Muscle of leg (tissue), 16 donors: Measurements from ENCODE around the gene NUBP2. TPM values are rescaled to one million over a fixed set of nuclear protein-coding genes. Genes with fewer than 3 reads are reported as not detected.

Experiments
- DNase-seq: peaks from one replicate; pipeline ENCODE4 v3.0.0; 2013
- H3K27ac ChIP-seq: one replicate; pipeline ENCODE4 v1.5.1; 2013; ENCODE audit warnings: mild to moderate bottlenecking, low read length, control low read depth
- H3K27me3 ChIP-seq: one replicate; pipeline ENCODE4 v1.6.1; 2013; ENCODE audit warnings: low read length; ENCODE audit not compliant: control insufficient read depth, insufficient read depth
- H3K36me3 ChIP-seq: one replicate; pipeline ENCODE4 v1.6.1; 2013; ENCODE audit warnings: low read length; ENCODE audit not compliant: control insufficient read depth, insufficient read depth
- H3K4me1 ChIP-seq: one replicate; pipeline ENCODE4 v1.6.1; 2013; ENCODE audit warnings: low read length; ENCODE audit not compliant: control insufficient read depth, insufficient read depth
- H3K4me3 ChIP-seq: one replicate; pipeline ENCODE4 v1.5.1; 2013; ENCODE audit warnings: low read length, control low read depth
- H3K9me3 ChIP-seq: replicated peaks from 2 replicates; pipeline ENCODE4 v1.6.1; 2013; ENCODE audit warnings: low read depth, low read length; ENCODE audit not compliant: control insufficient read depth
- WGBS: methylation state at CpG from one replicate; pipeline ENCODE4 v1.1.5; 2013; ENCODE audit warnings: missing lambda C conversion rate; ENCODE audit not compliant: insufficient coverage; 5-methylcytosine and 5-hydroxymethylcytosine counted together
- long read RNA-seq, 11 donors: transcript quantifications; one replicate each; lab custom pipeline, GENCODE V29; 2026
- polyA plus RNA-seq, 8 donors: library from polyadenylated mRNA; unstranded; fragments of 120-200 nt; gene quantifications; one replicate each; pipeline versions ENCODE4 v1.2.1 to v1.2.3, GENCODE V29; 2013; ENCODE audit warnings: inconsistent platforms in 1 of 8, low replicate concordance in 1 of 8; ENCODE audit not compliant: insufficient read length in 8 of 8, insufficient read depth in 1 of 8
- total RNA-seq: library from RNA; stranded (reverse); fragments of 120-200 nt; gene quantifications from one replicate; pipeline ENCODE4 v1.2.4, GENCODE V29; 2013

Gene NUBP2
- total RNA-seq (58.0 TPM), polyA plus RNA-seq (10 to 100 TPM; 40.6 to 59.7 (median 47.7) TPM)
- long read RNA-seq, donor 1, transcript NUBP2-215 (6 exons, 1,173 nt), result major isoform, 8 of 11 reads
- long read RNA-seq, donor 1, partial matches to known transcripts, result 0 of 11 reads
- long read RNA-seq, donor 1, other reads (novel, unspliced or antisense), result 0 of 11 reads
- long read RNA-seq, donor 2, partial matches to known transcripts, result 0 of 2 reads
- long read RNA-seq, donor 2, other reads (novel, unspliced or antisense), result 0 of 2 reads
- long read RNA-seq, donor 3, transcript NUBP2-201 (7 exons, 1,413 nt), result major isoform, 17 of 34 reads
- long read RNA-seq, donor 3, transcript NUBP2-215 (6 exons, 1,173 nt), result minor isoform, 15 of 34 reads
- long read RNA-seq, donor 3, partial matches to known transcripts, result 0 of 34 reads
- long read RNA-seq, donor 3, other reads (novel, unspliced or antisense), result 0 of 34 reads
- long read RNA-seq, donor 4, transcript NUBP2-215 (6 exons, 1,173 nt), result major isoform, 11 of 24 reads
- long read RNA-seq, donor 4, transcript NUBP2-201 (7 exons, 1,413 nt), result minor isoform, 7 of 24 reads
- long read RNA-seq, donor 4, partial matches to known transcripts, result 6 of 24 reads
- long read RNA-seq, donor 4, other reads (novel, unspliced or antisense), result 0 of 24 reads
- long read RNA-seq, donor 5, transcript NUBP2-215 (6 exons, 1,173 nt), result major isoform, 34 of 48 reads
- long read RNA-seq, donor 5, transcript NUBP2-201 (7 exons, 1,413 nt), result minor isoform, 12 of 48 reads
- long read RNA-seq, donor 5, partial matches to known transcripts, result 0 of 48 reads
- long read RNA-seq, donor 5, other reads (novel, unspliced or antisense), result 0 of 48 reads
- long read RNA-seq, donor 6, transcript NUBP2-201 (7 exons, 1,413 nt), result minor isoform, 16 of 54 reads
- long read RNA-seq, donor 6, transcript NUBP2-215 (6 exons, 1,173 nt), result major isoform, 28 of 54 reads
- long read RNA-seq, donor 6, partial matches to known transcripts, result 9 of 54 reads
- long read RNA-seq, donor 6, other reads (novel, unspliced or antisense), result 0 of 54 reads
- long read RNA-seq, donor 7, transcript NUBP2-201 (7 exons, 1,413 nt), result minor isoform, 13 of 35 reads
- long read RNA-seq, donor 7, transcript NUBP2-215 (6 exons, 1,173 nt), result major isoform, 20 of 35 reads
- long read RNA-seq, donor 7, partial matches to known transcripts, result 0 of 35 reads
- long read RNA-seq, donor 7, other reads (novel, unspliced or antisense), result 0 of 35 reads
- long read RNA-seq, donor 8, transcript NUBP2-215 (6 exons, 1,173 nt), result major isoform, 5 of 11 reads
- long read RNA-seq, donor 8, transcript NUBP2-201 (7 exons, 1,413 nt), result major isoform, 5 of 11 reads
- long read RNA-seq, donor 8, partial matches to known transcripts, result 0 of 11 reads
- long read RNA-seq, donor 8, other reads (novel, unspliced or antisense), result 0 of 11 reads
- long read RNA-seq, donor 9, transcript NUBP2-201 (7 exons, 1,413 nt), result minor isoform, 5 of 13 reads
- long read RNA-seq, donor 9, transcript NUBP2-215 (6 exons, 1,173 nt), result major isoform, 7 of 13 reads
- long read RNA-seq, donor 9, partial matches to known transcripts, result 0 of 13 reads
- long read RNA-seq, donor 9, other reads (novel, unspliced or antisense), result 0 of 13 reads
- long read RNA-seq, donor 10, transcript NUBP2-201 (7 exons, 1,413 nt), result major isoform, 14 of 27 reads
- long read RNA-seq, donor 10, transcript NUBP2-215 (6 exons, 1,173 nt), result minor isoform, 12 of 27 reads
- long read RNA-seq, donor 10, partial matches to known transcripts, result 0 of 27 reads
- long read RNA-seq, donor 10, other reads (novel, unspliced or antisense), result 0 of 27 reads
- long read RNA-seq, donor 11, transcript NUBP2-215 (6 exons, 1,173 nt), result minor isoform, 7 of 22 reads
- long read RNA-seq, donor 11, transcript NUBP2-201 (7 exons, 1,413 nt), result major isoform, 14 of 22 reads
- long read RNA-seq, donor 11, partial matches to known transcripts, result 0 of 22 reads
- long read RNA-seq, donor 11, other reads (novel, unspliced or antisense), result 0 of 22 reads

DNA sequence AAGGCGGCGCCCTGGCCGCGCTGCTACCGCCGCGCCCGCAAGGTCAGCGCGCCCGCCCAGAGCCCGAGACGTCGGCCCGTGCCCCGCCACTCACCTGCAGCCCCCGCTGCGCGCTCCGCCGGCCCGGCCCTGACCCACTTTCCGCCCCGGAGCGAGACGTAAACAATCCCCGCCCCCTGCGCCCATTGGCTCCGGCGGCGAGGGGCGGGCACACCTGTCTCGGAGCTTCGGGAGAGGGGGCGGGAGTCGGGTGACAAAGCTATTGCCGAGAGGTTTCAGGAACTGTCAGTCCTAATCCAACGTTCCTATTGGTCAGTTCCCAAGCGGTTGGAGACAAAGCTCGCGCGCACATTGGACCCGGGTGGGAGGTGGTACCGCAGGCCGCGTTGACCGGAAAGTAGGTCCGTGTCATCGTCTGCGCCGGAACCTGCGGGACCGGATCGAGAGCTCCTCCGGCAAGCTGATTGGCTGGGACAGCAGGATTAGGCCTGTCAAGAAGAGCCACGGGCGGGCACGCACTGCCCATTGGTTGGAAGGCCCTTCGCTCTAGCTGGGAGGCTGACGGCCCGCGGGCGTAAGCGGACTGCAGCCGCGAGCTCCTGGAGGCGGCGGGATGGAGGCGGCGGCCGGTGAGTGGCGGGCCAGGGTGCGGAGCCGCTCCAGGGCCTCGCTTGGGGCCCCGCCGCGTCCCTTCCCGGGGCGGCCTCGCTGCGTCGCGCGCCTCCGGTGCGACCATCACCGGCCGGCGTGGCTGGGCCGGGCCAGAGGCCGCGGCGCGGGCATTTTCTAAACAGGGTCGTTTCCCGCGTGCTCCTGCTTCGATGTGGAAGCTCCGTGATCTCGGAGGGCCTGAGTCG, at the start of gene NUBP2, which contains the start of gene SPSB3:
Gene NUBP2, plus strand, starts transcription at position 553 of the 857 bp plus-strand sequence. Its CDS starts 61 bp downstream, at position 614.
Gene SPSB3, minus strand, starts transcription at position 164 of the 857 bp plus-strand sequence. CDS start 1,088 bp downstream, outside the sequence.
- peak; percentile 100 for DNase-seq
- H3K27me3 ChIP-seq, result no peaks in the 10 kb centered on the region
- no peaks in the 10 kb centered on the region for H3K9me3 ChIP-seq
- H3K4me3 ChIP-seq, result peak within 1 kb of the TSS; percentile 77
- under 1% methylated on average over 96 of the region's 102 CpGs for WGBS
- peaks cover 19% of the 10 kb centered on the region for H3K4me1 ChIP-seq
- H3K27ac ChIP-seq, result peak within 1 kb of the TSS; percentile 62
- peaks cover 59% of the 10 kb centered on the region for H3K36me3 ChIP-seq

GRCh38 chr16:1734123-1734522, 48.6 kb upstream of the NUBP2 start:
- WGBS, result 93% methylated on average over 17 of the region's 22 CpGs
- Histone ChIP-seq H3K4me1 (no peaks in the 10 kb centered on the region), H3K4me3 (no peak overlapping the region), H3K36me3 (peaks cover 48% of the 10 kb centered on the region), H3K27ac (no peak overlapping the region), H3K9me3 (no peaks in the 10 kb centered on the region), H3K27me3 (no peaks in the 10 kb centered on the region)
- no peak for DNase-seq

- no peak for DNase-seq
- Histone ChIP-seq H3K36me3 (peaks cover 43% of the 10 kb centered on the region), H3K27me3 (no peaks in the 10 kb centered on the region), H3K9me3 (no peaks in the 10 kb centered on the region), H3K4me1 (no peaks in the 10 kb centered on the region), H3K4me3 (no peak overlapping the region), H3K27ac (no peak overlapping the region)
- WGBS, result 97% methylated on average over 21 of the region's 22 CpGs
Measured at GRCh38 chr16:1734816-1735215, 47.9 kb upstream of the NUBP2 start.

GRCh38 chr16:1740234-1740633, 42.5 kb upstream of the NUBP2 start:
- no peak for DNase-seq
- Histone ChIP-seq H3K4me3 (no peak overlapping the region), H3K4me1 (no peaks in the 10 kb centered on the region), H3K27me3 (no peaks in the 10 kb centered on the region), H3K27ac (no peak overlapping the region), H3K36me3 (peaks cover 30% of the 10 kb centered on the region), H3K9me3 (no peaks in the 10 kb centered on the region)
- WGBS, result 97% methylated on average over 33 of the region's 33 CpGs

- Histone ChIP-seq H3K9me3 (no peaks in the 10 kb centered on the region), H3K36me3 (peaks cover 37% of the 10 kb centered on the region), H3K4me1 (no peaks in the 10 kb centered on the region), H3K27ac (no peak overlapping the region), H3K27me3 (no peaks in the 10 kb centered on the region), H3K4me3 (no peak overlapping the region)
- no peak for DNase-seq
- 87% methylated on average over 27 of the region's 30 CpGs for WGBS
Measured at GRCh38 chr16:1740781-1741490, 41.8 kb upstream of the NUBP2 start.

GRCh38 chr16:1741553-1742165, 41.1 kb upstream of the NUBP2 start:
- H3K36me3 ChIP-seq, result peaks cover 41% of the 10 kb centered on the region
- no peaks in the 10 kb centered on the region for H3K4me1 ChIP-seq
- no peaks in the 10 kb centered on the region for H3K27me3 ChIP-seq
- DNase-seq, result no peak
- no peaks in the 10 kb centered on the region for H3K9me3 ChIP-seq
- WGBS, result 90% methylated on average over 17 of the region's 19 CpGs
- no peak overlapping the region for H3K4me3 ChIP-seq
- no peak overlapping the region for H3K27ac ChIP-seq

DNA sequence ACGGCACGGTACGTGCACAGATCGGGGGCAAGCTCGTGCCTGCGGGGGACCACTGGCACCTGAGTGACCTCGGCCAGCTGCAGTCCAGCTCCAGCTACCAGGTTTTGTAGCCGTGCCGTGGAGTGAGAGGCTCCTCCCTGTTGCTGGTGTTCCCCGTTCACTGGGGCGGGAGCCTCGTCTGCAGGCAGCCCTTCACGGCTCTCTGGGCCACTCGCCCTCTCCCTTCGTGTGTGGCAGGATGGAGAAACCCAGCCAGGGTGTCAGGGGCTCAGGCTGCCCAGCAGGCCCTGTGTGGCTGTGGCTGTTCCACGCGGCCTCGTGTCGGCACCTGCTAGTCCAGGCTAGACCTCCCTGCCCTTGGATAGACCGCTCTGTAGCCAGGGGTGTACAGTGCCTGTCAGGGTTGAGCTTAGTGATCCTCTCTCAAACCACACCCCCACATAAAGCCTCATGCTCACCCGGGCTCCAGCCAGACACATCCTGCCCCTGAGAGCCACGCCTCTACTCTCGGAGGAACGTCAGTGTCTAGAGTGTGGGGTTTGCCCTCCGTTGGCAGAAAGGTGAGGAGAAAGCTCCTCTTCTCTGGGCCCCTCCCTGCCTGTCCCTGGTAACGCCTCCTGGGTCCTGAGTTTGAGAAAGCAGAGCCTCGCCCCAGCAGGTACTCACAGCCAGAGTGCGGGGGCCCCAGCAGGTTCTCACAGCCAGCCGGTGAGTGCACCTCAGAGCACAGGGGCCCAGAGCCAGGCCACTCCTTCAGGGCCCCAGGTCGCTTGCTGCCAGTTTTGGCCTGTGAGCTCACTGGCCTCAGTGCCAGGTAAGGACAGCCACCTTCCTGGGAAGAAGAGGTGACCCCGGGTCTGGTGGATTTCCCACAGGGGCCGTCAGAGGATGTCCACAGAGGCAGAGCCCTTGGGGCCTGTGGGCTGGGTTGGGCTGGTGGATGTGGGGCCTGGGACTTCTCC, 39.1 kb upstream of the NUBP2 start:
- Histone ChIP-seq H3K4me3 (no peak overlapping the region), H3K9me3 (no peaks in the 10 kb centered on the region), H3K4me1 (no peaks in the 10 kb centered on the region), H3K36me3 (peaks cover 60% of the 10 kb centered on the region), H3K27me3 (no peaks in the 10 kb centered on the region), H3K27ac (no peak overlapping the region)
- DNase-seq, result no peak
- whole genome bisulfite sequencing, result 85% methylated on average over 24 of the region's 32 CpGs
